IMR-90 (cell line): ENCODE results near the gene PIEZO2. TPM values are rescaled to one million over a fixed set of nuclear protein-coding genes. Genes with fewer than 3 reads are reported as not detected.

Experiments used
- ATAC-seq: fragments of 200-7000 bp; cut with Tn5 transposase; 2 replicates; pipeline ENCODE4 v1.9.1; 2020; ENCODE audit warnings: low read depth, mild to moderate bottlenecking, moderate library complexity
- BruUV-seq: library from RNA; stranded (reverse); fragments of 400-500 nt; replicated peaks from 2 replicates; lab custom pipeline; 2021; lab: Mats Ljungman, UMichigan
- CTCF ChIA-PET: fragments of 300-600 bp; formaldehyde crosslinking; extraction: SDS; loops from one replicate; lab custom pipeline; 2021; ENCODE audit warnings: antibody characterized with exemption; lab: Yijun Ruan, JAX
- POLR2A ChIA-PET: fragments of 300-600 bp; sonication (Branson Sonifier 250); formaldehyde crosslinking; loops from one replicate; lab custom pipeline; 2022; ENCODE audit warnings: antibody characterized with exemption; ENCODE audit not compliant: unreplicated experiment; lab: Charles Lee
- DNase-seq: peaks from one replicate; pipeline ENCODE4 v3.0.0; 2013
- H2AFZ ChIP-seq: replicated peaks from 2 replicates; pipeline ENCODE3; 2013; ENCODE audit warnings: low read length, mild to moderate bottlenecking; ENCODE audit not compliant: poor library complexity
- H2AK5ac ChIP-seq: 2 replicates; pipeline ENCODE4 v1.6.1; 2013; ENCODE audit warnings: low read depth, low read length, inconsistent platforms
- H2AK9ac ChIP-seq: replicated peaks from 2 replicates; pipeline ENCODE3; 2013; ENCODE audit warnings: mild to moderate bottlenecking, low read depth, low read length, moderate library complexity; ENCODE audit not compliant: poor library complexity
- H2BK120ac ChIP-seq: 2 replicates; pipeline ENCODE4 v1.6.1; 2013; ENCODE audit warnings: low read depth, low read length, inconsistent platforms
- H2BK15ac ChIP-seq: 3 replicates; pipeline ENCODE4 v1.6.1; 2013; ENCODE audit warnings: low read depth, low read length, inconsistent platforms
- H2BK20ac ChIP-seq: 2 replicates; pipeline ENCODE4 v1.6.1; 2013; ENCODE audit warnings: low read depth, mild to moderate bottlenecking, inconsistent platforms, low read length, moderate library complexity
- H2BK5ac ChIP-seq: 2 replicates; pipeline ENCODE4 v1.6.1; 2013; ENCODE audit warnings: mild to moderate bottlenecking, low read depth, low read length, inconsistent platforms; ENCODE audit not compliant: poor library complexity, severe bottlenecking
- H3K14ac ChIP-seq: replicated peaks from 2 replicates; pipeline ENCODE4 v1.6.1; 2013; ENCODE audit warnings: low read depth, low read length, inconsistent platforms
- H3K18ac ChIP-seq: 2 replicates; pipeline ENCODE4 v1.6.1; 2013; ENCODE audit warnings: low read depth, low read length, control low read depth
- H3K23ac ChIP-seq: 2 replicates; pipeline ENCODE4 v1.6.1; 2013; ENCODE audit warnings: low read depth, low read length, inconsistent platforms
- H3K27ac ChIP-seq: 2 replicates; pipeline ENCODE4 v1.5.1; 2013; ENCODE audit warnings: mild to moderate bottlenecking, control low read depth, low read length; ENCODE audit not compliant: insufficient read depth
- H3K27me3 ChIP-seq: 2 replicates; pipeline ENCODE4 v1.6.1; 2013; ENCODE audit warnings: low read length; ENCODE audit not compliant: control insufficient read depth, insufficient read depth
- H3K36me3 ChIP-seq: 2 replicates; pipeline ENCODE4 v1.6.1; 2013; ENCODE audit warnings: low read length, mixed read lengths; ENCODE audit not compliant: control insufficient read depth, insufficient read depth
- H3K4ac ChIP-seq: 2 replicates; pipeline ENCODE4 v1.6.1; 2013; ENCODE audit warnings: low read depth, low read length, inconsistent platforms
- H3K4me1 ChIP-seq: 2 replicates; pipeline ENCODE4 v1.6.1; 2013; ENCODE audit warnings: low read length, mixed read lengths; ENCODE audit not compliant: control insufficient read depth, insufficient read depth
- H3K4me2 ChIP-seq: 2 replicates; pipeline ENCODE4 v1.6.1; 2013; ENCODE audit warnings: low read depth, mild to moderate bottlenecking, control low read depth, low read length, moderate library complexity
- H3K4me3 ChIP-seq: 2 replicates; pipeline ENCODE4 v1.5.1; 2013; ENCODE audit warnings: low read depth, mild to moderate bottlenecking, control low read depth, low read length, moderate library complexity; ENCODE audit not compliant: insufficient read depth
- H3K56ac ChIP-seq: 2 replicates; pipeline ENCODE4 v1.6.1; 2013; ENCODE audit warnings: low read length, inconsistent platforms; ENCODE audit not compliant: insufficient read depth; ENCODE audit errors: extremely low read depth
- H3K79me1 ChIP-seq, 2 experiments: 2 replicates each; pipeline ENCODE4 v1.6.1; 2013; ENCODE audit warnings: low read length in 2 of 2, inconsistent platforms in 1 of 2, low read depth in 1 of 2
- H3K9ac ChIP-seq: 2 replicates; pipeline ENCODE4 v1.6.1; 2013; ENCODE audit warnings: low read depth, low read length, control low read depth
- H3K9me1 ChIP-seq: 2 replicates; pipeline ENCODE4 v1.6.1; 2013; ENCODE audit warnings: low read length, inconsistent platforms; ENCODE audit not compliant: insufficient read depth
- H3K9me3 ChIP-seq: 2 replicates; pipeline ENCODE4 v1.6.1; 2013; ENCODE audit warnings: low read length; ENCODE audit not compliant: control insufficient read depth, insufficient read depth
- H4K20me1 ChIP-seq: 2 replicates; pipeline ENCODE4 v1.6.1; 2013; ENCODE audit warnings: low read length, inconsistent platforms; ENCODE audit not compliant: insufficient read depth
- H4K5ac ChIP-seq: 2 replicates; pipeline ENCODE4 v1.6.1; 2013; ENCODE audit warnings: mild to moderate bottlenecking, low read depth, low read length, control low read depth
- H4K8ac ChIP-seq, 2 experiments: 2 replicates each; pipeline ENCODE4 v1.6.1; 2013; ENCODE audit warnings: low read depth in 2 of 2, low read length in 2 of 2, control low read depth in 1 of 2, inconsistent platforms in 1 of 2
- H4K91ac ChIP-seq: 2 replicates; pipeline ENCODE4 v1.6.1; 2013; ENCODE audit warnings: low read depth, low read length, inconsistent platforms; ENCODE audit not compliant: insufficient read depth
- CTCF ChIP-seq: conservative IDR thresholded peaks from 2 replicates; pipeline ENCODE4 v1.5.1; 2012; ENCODE audit warnings: mild to moderate bottlenecking, low read depth, low read length, improper control_type of control experiment
- MAFK ChIP-seq: IDR thresholded peaks from 2 replicates; pipeline ENCODE4 v1.6.1; 2012; ENCODE audit warnings: low read depth, low read length, improper control_type of control experiment
- RAD21 ChIP-seq: IDR thresholded peaks from 2 replicates; pipeline ENCODE4 v1.6.1; 2012; ENCODE audit warnings: low read length, improper control_type of control experiment
- SMC3 ChIP-seq: fragments of 150-350 bp; IDR thresholded peaks from 2 replicates; pipeline ENCODE4 v1.6.1; 2016; ENCODE audit warnings: low read depth, mild to moderate bottlenecking, antibody characterized with exemption, low read length, moderate library complexity
- WGBS, 2 experiments: methylation state at CpG; one replicate each; pipeline versions ENCODE4 v1.1.5 to v1.1.7; 2013; ENCODE audit warnings: missing lambda C conversion rate in 2 of 2; ENCODE audit not compliant: insufficient read length in 1 of 2; ENCODE audit errors: extremely low coverage in 2 of 2; 5-methylcytosine and 5-hydroxymethylcytosine counted together
- dilution Hi-C: fragments of 300-500 bp; cut with HindIII; formaldehyde crosslinking; loops from one replicate; pipeline ENCODE4 v1.14.3; 2018; ENCODE audit warnings: low sequenced_read_pairs; ENCODE audit not compliant: unreplicated experiment
- in situ Hi-C: fragments of 300-500 bp; cut with MboI; formaldehyde crosslinking; loops from 3 replicates; pipeline ENCODE4 v1.14.3; 2019; ENCODE audit warnings: low sequenced_read_pairs, inconsistent platforms, mixed read lengths
- intact Hi-C: fragments of 100-400 bp; cut with micrococcal nuclease; formaldehyde crosslinking; loops from 2 replicates; pipeline ENCODE4 v1.10.0; 2022
- polyA plus RNA-seq, 3 experiments: library from polyadenylated mRNA; depleted of rRNA; stranded (reverse); fragments of >200 nt; gene quantifications; 2 replicates each; pipeline ENCODE4 v1.2.3, GENCODE V29; 2012; ENCODE audit warnings: low replicate concordance in 1 of 3
- total RNA-seq: library from RNA; depleted of rRNA; stranded (reverse); fragments of >200 nt; gene quantifications from 2 replicates; pipeline ENCODE4 v1.2.3, GENCODE V29; 2012

Gene PIEZO2
- total and polyA plus RNA-seq, 2 of the 4 experiments (the other 2 are of a cell fraction), result 2.4 to 4.1 TPM

- no peaks in the 10 kb centered on the region for H3K79me1 ChIP-seq
- H3K4me3 ChIP-seq, result no peak overlapping the region
- WGBS, 2 experiments, result no CpG with 5 or more reads among the region's 2 CpGs
- no peak overlapping the region; the same call in 1 of the 2 replicates for H2AK5ac ChIP-seq
- H4K8ac ChIP-seq, result no peak overlapping the region; a peak in 1 of 4 replicates
- peak; percentile 76 for DNase-seq
- H3K27ac ChIP-seq, result no peak overlapping the region
- no TSS peak for BruUV-seq
- no peak overlapping the region; the same call in 2 of the 3 replicates for H2BK15ac ChIP-seq
- ChIA-PET POLR2A (no interaction called here), CTCF (interaction anchor here (0.5 to 1.9 kb wide), 15 partner anchors 9 to 594 kb away, joined by 3 to 19 read pairs (median 3); no protein-coding TSS in a partner anchor)
- H2BK5ac ChIP-seq, result no peak overlapping the region
- no peaks in the 10 kb centered on the region for H3K36me3 ChIP-seq
- no peak overlapping the region for H2BK120ac ChIP-seq
- H3K4me1 ChIP-seq, result peaks cover 4% of the 10 kb centered on the region; the same call in 1 of the 2 replicates
- H3K23ac ChIP-seq, result no peak overlapping the region
- TF ChIP-seq MAFK, result no peak
- TF ChIP-seq RAD21, result peak; percentile 81
- TF ChIP-seq SMC3, result peak; percentile 79
- peak; percentile 80 for TF ChIP-seq CTCF
- H3K27me3 ChIP-seq, result peaks cover 10% of the 10 kb centered on the region
- no peak overlapping the region for H3K4ac ChIP-seq
- in situ Hi-C loops (loop anchor here (5.0 kb wide), 2 partner anchors 302 to 592 kb away; no protein-coding TSS in a partner anchor), intact Hi-C loops (loop anchor here (1.0 to 10.0 kb wide), 5 partner anchors 114 to 594 kb away; no protein-coding TSS in a partner anchor), dilution Hi-C loops (no loop called here)
- no peaks in the 10 kb centered on the region for H3K9me3 ChIP-seq
- H2AFZ ChIP-seq, result no peak overlapping the region
- H3K9ac ChIP-seq, result no peak overlapping the region
- no peak overlapping the region for H4K91ac ChIP-seq
- no peak overlapping the region for H3K4me2 ChIP-seq
- H4K20me1 ChIP-seq, result no peaks in the 10 kb centered on the region
- H2AK9ac ChIP-seq, result no peak overlapping the region
- H3K14ac ChIP-seq, result no peak overlapping the region
- H3K56ac ChIP-seq, result no peak overlapping the region
- H4K5ac ChIP-seq, result no peak overlapping the region
- H3K9me1 ChIP-seq, result no peaks in the 10 kb centered on the region; the same call in 1 of the 2 replicates
- peak overlapping the region; percentile 32; the same call in 1 of the 2 replicates for H2BK20ac ChIP-seq
- no peak overlapping the region for H3K18ac ChIP-seq
- peak; percentile 8; the same call in 1 of the 2 replicates for ATAC-seq
These were observed 5.1 kb upstream of the PIEZO2 start for GRCh38 chr18:11154368-11154989.
